Natural killer cell (primary cell): Measurements from ENCODE around the gene CACNA2D2. TPM values are rescaled to one million over a fixed set of nuclear protein-coding genes. Genes with fewer than 3 reads are reported as not detected.

Source experiments
- ATAC-seq, 3 donors: fragments of 150-1000 bp in 2 of 3; fragments of 200-7000 bp in 1 of 3; cut with Tn5 transposase; 1 replicate in 1 of 3; 2 replicates in 2 of 3; pipeline ENCODE4 v1.10.0; 2021; ENCODE audit warnings: mild to moderate bottlenecking in 2 of 3, moderate library complexity in 2 of 3
- DNase-seq, 2 donors: peaks; one replicate each; pipeline versions ENCODE4 v3.0.0 to v3.0.0-alpha.2; 2013 to 2021; ENCODE audit warnings: mixed read lengths in 1 of 2
- H3K27ac ChIP-seq: one replicate; pipeline ENCODE4 v1.5.1; 2013; ENCODE audit warnings: mild to moderate bottlenecking, low read length
- H3K27me3 ChIP-seq: one replicate; pipeline ENCODE4 v1.6.1; 2013; ENCODE audit warnings: low read length; ENCODE audit not compliant: control insufficient read depth, insufficient read depth
- H3K36me3 ChIP-seq: one replicate; pipeline ENCODE4 v1.6.1; 2013; ENCODE audit warnings: low read length; ENCODE audit not compliant: control insufficient read depth, insufficient read depth
- H3K4me1 ChIP-seq: one replicate; pipeline ENCODE4 v1.6.1; 2013; ENCODE audit warnings: low read length; ENCODE audit not compliant: control insufficient read depth, insufficient read depth
- H3K4me3 ChIP-seq: one replicate; pipeline ENCODE4 v1.5.1; 2013; ENCODE audit warnings: low read length
- H3K9me3 ChIP-seq: one replicate; pipeline ENCODE4 v1.6.1; 2013; ENCODE audit warnings: low read length; ENCODE audit not compliant: control insufficient read depth, insufficient read depth
- H3K27ac Mint-ChIP-seq, 2 donors: one replicate each; pipeline ENCODE4 v1.8.0; 2022; ENCODE audit warnings: mild to moderate bottlenecking in 2 of 2, mixed read lengths in 2 of 2, moderate library complexity in 1 of 2
- H3K27me3 Mint-ChIP-seq, 2 donors: one replicate each; pipeline ENCODE4 v1.8.0; 2022; ENCODE audit warnings: low read depth in 2 of 2, mixed read lengths in 2 of 2
- H3K36me3 Mint-ChIP-seq: one replicate; pipeline ENCODE4 v1.8.0; 2022; ENCODE audit warnings: mixed read lengths
- H3K4me1 Mint-ChIP-seq, 2 donors: one replicate each; pipeline ENCODE4 v1.8.0; 2022; ENCODE audit warnings: mixed read lengths in 2 of 2
- H3K4me3 Mint-ChIP-seq: one replicate; pipeline ENCODE4 v1.8.0; 2022; ENCODE audit warnings: mild to moderate bottlenecking, moderate library complexity, mixed read lengths
- H3K9me3 Mint-ChIP-seq, 2 donors: one replicate each; pipeline ENCODE4 v1.8.0; 2022; ENCODE audit warnings: mixed read lengths in 2 of 2
- WGBS: methylation state at CpG from one replicate; pipeline ENCODE4 v1.1.7; 2013; ENCODE audit warnings: missing lambda C conversion rate; ENCODE audit not compliant: insufficient coverage; 5-methylcytosine and 5-hydroxymethylcytosine counted together
- intact Hi-C: fragments of 100-400 bp; cut with micrococcal nuclease; formaldehyde crosslinking; loops from one replicate; pipeline ENCODE4 v1.14.2; 2022
- total RNA-seq, 4 donors: library from RNA; stranded (reverse); fragments of 120-200 nt in 1 of 4; gene quantifications; one replicate each; pipeline versions ENCODE4 v1.2.3 to v1.2.4, GENCODE V29; 2013 to 2022
- TF ChIP-seq, protein P1 (sequence below): fragments of 200-600 bp; IDR thresholded peaks from one replicate; pipeline ENCODE4 v1.8.0; 2022; ENCODE audit warnings: antibody characterized with exemption

CACNA2D2 gene
- total RNA-seq, 3 donors from 2014 or later (not counting 1 experiment from before 2014, with no cell fraction given), result 36.5 to 56.4 (median 43.8) TPM

DNA sequence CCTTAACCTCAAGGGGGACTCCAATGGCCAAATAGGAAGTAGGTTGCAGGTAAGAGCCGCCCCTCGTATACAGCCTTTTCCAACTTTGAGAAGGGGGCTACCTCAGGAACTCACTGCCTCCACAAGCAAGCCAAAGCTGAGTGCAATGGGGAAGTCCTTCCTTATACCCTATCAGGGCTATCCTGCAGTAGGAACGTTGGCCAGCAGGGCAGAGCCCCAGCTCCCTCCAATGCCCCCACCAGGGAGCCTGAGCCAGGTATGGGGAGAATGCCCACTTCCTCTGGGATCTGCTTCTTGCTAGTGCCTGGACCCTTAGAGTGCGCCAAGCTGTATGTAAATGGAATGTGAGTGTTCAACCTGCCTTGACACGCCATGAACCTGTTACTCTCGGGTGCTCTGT lies 16.3 kb downstream of the CACNA2D2 start:
- Mint-ChIP-seq H3K4me1 (peaks cover 37 to 64% of the 10 kb centered on the region in 2 donors), H3K27me3 (no peaks in the 10 kb centered on the region), H3K4me3 (no peak overlapping the region), H3K9me3 (no peaks in the 10 kb centered on the region), H3K27ac (no peak overlapping the region), H3K36me3 (no peaks in the 10 kb centered on the region)
- WGBS, result 85% methylated on average over 5 of the region's 6 CpGs
- H3K4me1 ChIP-seq, result peaks cover 41% of the 10 kb centered on the region
- TF ChIP-seq, protein P1, sequence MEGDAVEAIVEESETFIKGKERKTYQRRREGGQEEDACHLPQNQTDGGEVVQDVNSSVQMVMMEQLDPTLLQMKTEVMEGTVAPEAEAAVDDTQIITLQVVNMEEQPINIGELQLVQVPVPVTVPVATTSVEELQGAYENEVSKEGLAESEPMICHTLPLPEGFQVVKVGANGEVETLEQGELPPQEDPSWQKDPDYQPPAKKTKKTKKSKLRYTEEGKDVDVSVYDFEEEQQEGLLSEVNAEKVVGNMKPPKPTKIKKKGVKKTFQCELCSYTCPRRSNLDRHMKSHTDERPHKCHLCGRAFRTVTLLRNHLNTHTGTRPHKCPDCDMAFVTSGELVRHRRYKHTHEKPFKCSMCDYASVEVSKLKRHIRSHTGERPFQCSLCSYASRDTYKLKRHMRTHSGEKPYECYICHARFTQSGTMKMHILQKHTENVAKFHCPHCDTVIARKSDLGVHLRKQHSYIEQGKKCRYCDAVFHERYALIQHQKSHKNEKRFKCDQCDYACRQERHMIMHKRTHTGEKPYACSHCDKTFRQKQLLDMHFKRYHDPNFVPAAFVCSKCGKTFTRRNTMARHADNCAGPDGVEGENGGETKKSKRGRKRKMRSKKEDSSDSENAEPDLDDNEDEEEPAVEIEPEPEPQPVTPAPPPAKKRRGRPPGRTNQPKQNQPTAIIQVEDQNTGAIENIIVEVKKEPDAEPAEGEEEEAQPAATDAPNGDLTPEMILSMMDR, result no peak
- no peaks in the 10 kb centered on the region for H3K9me3 ChIP-seq
- no peak overlapping the region for H3K4me3 ChIP-seq
- ATAC-seq (no peak), DNase-seq (no peak)
- H3K27me3 ChIP-seq, result no peaks in the 10 kb centered on the region
- H3K36me3 ChIP-seq, result no peaks in the 10 kb centered on the region
- no peak overlapping the region for H3K27ac ChIP-seq
- intact Hi-C loops, result no loop called here

DNA sequence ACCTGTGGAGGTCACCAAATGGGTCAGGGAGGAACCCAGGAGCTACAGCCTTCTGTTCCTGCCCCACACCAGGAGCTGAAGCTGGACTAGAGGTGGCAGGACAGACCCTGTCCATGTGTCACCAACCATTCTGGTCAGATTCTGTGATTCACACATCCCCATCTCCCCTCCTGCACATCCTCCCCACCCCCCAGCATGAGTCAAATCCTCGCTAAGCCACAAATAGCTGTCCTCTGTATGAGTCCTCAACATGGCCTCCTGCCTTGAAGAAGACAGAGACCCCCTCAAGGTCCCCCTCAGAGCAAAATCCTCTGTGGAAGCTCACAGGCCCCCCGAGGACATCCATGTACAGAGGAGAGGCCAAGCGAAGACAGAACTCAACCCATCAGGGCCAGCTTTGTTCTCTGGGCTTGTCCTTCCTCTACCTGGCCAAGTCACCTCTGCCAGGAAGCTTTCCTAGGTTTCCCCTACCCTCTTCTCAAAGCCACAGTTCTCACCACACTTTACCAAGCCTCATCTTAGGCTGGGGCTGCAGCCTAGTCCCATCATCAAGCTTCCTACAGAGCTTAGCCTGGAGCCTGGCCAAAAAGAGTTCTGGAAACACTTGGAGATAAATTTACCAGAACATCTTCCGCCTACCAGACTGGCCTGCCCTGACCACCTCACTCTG lies 17.1 kb downstream of the CACNA2D2 start:
- Histone ChIP-seq H3K27ac (no peak overlapping the region), H3K4me1 (peaks cover 48% of the 10 kb centered on the region), H3K27me3 (no peaks in the 10 kb centered on the region), H3K9me3 (no peaks in the 10 kb centered on the region), H3K36me3 (no peaks in the 10 kb centered on the region), H3K4me3 (no peak overlapping the region)
- ATAC-seq, result no peak
- no peak overlapping the region for H3K4me3 Mint-ChIP-seq
- DNase-seq, result no peak
- TF ChIP-seq, protein P1, result no peak
- WGBS, result 79% methylated on average over 4 of the region's 4 CpGs
- intact Hi-C loops, result no loop called here
- H3K9me3 Mint-ChIP-seq, result no peaks in the 10 kb centered on the region
- H3K36me3 Mint-ChIP-seq, result no peaks in the 10 kb centered on the region
- peaks cover 35 to 63% of the 10 kb centered on the region in 2 donors for H3K4me1 Mint-ChIP-seq
- peak overlapping the region in 1 of 2 donors; percentile 18 for H3K27ac Mint-ChIP-seq
- no peaks in the 10 kb centered on the region for H3K27me3 Mint-ChIP-seq

DNA sequence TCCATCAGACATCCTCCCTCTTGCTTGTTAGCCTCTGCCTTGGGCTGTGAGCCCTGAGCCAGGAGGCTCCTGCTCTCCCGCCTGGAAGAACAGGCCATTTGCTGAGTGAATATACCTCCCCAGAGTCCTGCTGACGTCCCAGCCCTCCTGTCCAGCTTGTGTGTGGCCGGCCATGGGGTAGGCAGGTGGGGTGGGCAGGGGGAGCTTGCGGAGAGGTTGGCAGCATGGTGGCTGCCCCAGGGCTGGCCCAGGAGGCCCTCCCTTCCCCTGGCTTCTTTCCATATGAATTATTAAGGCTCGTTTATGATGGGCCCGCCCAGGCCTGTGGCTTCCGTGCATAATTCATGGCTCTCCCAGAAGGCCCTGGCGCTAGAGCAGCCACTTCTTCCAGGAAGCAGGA lies 18.7 kb downstream of the CACNA2D2 start:
- intact Hi-C loops, result no loop called here
- peaks cover 31 to 62% of the 10 kb centered on the region in 2 donors for H3K4me1 Mint-ChIP-seq
- 83% methylated on average over 8 of the region's 8 CpGs for WGBS
- ATAC-seq, result no peak
- no peak overlapping the region for H3K27ac Mint-ChIP-seq
- no peak overlapping the region for H3K27ac ChIP-seq
- H3K9me3 ChIP-seq, result no peaks in the 10 kb centered on the region
- H3K36me3 ChIP-seq, result no peaks in the 10 kb centered on the region
- peaks cover 57% of the 10 kb centered on the region for H3K4me1 ChIP-seq
- H3K9me3 Mint-ChIP-seq, result no peaks in the 10 kb centered on the region
- no peak overlapping the region for H3K4me3 Mint-ChIP-seq
- H3K27me3 Mint-ChIP-seq, result no peaks in the 10 kb centered on the region
- no peak for DNase-seq
- TF ChIP-seq, protein P1, result no peak
- H3K27me3 ChIP-seq, result no peaks in the 10 kb centered on the region
- no peaks in the 10 kb centered on the region for H3K36me3 Mint-ChIP-seq
- H3K4me3 ChIP-seq, result no peak overlapping the region

DNA sequence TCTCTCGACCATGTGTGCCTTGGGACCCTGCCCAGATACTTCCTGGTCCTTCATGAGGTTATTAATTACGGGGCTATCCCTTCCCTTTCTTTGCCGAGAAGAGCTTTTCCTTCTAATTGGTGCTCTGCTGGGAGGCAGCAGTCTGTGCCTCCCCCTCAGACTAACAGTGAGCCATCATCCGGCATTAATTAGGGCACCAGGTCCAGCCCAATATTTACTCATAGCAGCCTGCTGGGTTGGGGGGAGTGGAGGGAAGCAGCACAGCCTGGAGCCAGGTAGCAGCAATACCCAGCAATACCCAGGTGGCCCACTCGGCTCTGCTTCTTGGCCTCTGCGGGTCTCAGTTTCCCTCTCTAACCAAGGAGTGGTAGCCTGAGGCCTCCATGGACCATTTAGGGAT lies 20.1 kb downstream of the CACNA2D2 start:
- no peaks in the 10 kb centered on the region for H3K27me3 ChIP-seq
- H3K9me3 Mint-ChIP-seq, result no peaks in the 10 kb centered on the region
- no peak overlapping the region for H3K4me3 Mint-ChIP-seq
- H3K36me3 ChIP-seq, result no peaks in the 10 kb centered on the region
- H3K4me1 Mint-ChIP-seq, result peaks cover 34 to 76% of the 10 kb centered on the region in 2 donors
- no peak overlapping the region for H3K27ac Mint-ChIP-seq
- no peak overlapping the region for H3K27ac ChIP-seq
- DNase-seq, result no peak
- intact Hi-C loops, result no loop called here
- ATAC-seq, result no peak
- TF ChIP-seq, protein P1, result no peak
- H3K4me3 ChIP-seq, result no peak overlapping the region
- peaks cover 57% of the 10 kb centered on the region for H3K4me1 ChIP-seq
- H3K36me3 Mint-ChIP-seq, result no peaks in the 10 kb centered on the region
- H3K27me3 Mint-ChIP-seq, result no peaks in the 10 kb centered on the region
- 82% methylated on average over 5 of the region's 6 CpGs for WGBS
- H3K9me3 ChIP-seq, result no peaks in the 10 kb centered on the region
